ENCODE measurements around the gene RXRA. TPM values are rescaled to one million over a fixed set of nuclear protein-coding genes. Genes with fewer than 3 reads are reported as not detected.

Gene RXRA
- total and polyA plus RNA-seq, 10 of the 15 experiments (the other 5 are each of a cell fraction or from before 2014, with no cell fraction given) = 0.89 to 36.8 (median 11.1) TPM

- Histone ChIP-seq H3K27ac (ENCODE audit: control insufficient read depth, insufficient read depth) (no peak overlapping the region), H3K9ac (ENCODE audit: control insufficient read depth, insufficient read depth, low read length) (no peak overlapping the region), H3K36me3 (ENCODE audit: control insufficient read depth in 2 of 2, insufficient read depth in 2 of 2, low read length in 1 of 2) (no peaks in the 10 kb centered on the region; a peak in 2 of 4 replicates), H3K9me3 (replicated peaks; ENCODE audit: control insufficient read depth, insufficient read depth, low read length) (no peaks in the 10 kb centered on the region), H4K20me1 (ENCODE audit: control insufficient read depth, insufficient read depth) (no peaks in the 10 kb centered on the region), H3K4me1 (ENCODE audit: control insufficient read depth, insufficient read depth, low read length) (peaks cover 6% of the 10 kb centered on the region), H3K27me3 (replicated peaks in 1 of 2; ENCODE audit: control insufficient read depth in 2 of 2, insufficient read depth in 2 of 2, low read length in 1 of 2) (no peaks in the 10 kb centered on the region; a peak in 1 of 4 replicates), H3K4me2 (ENCODE audit: control insufficient read depth, insufficient read depth) (no peak overlapping the region), H3K79me2 (ENCODE audit: control insufficient read depth, insufficient read depth, low read length) (no peaks in the 10 kb centered on the region), H2AFZ (ENCODE audit: control insufficient read depth, low read depth, low read length) (no peak overlapping the region), H3K4me3 (no peak overlapping the region)
- no TSS peak for BruUV-seq (replicated peaks)
- in situ Hi-C loops (cut with MboI) (no loop called here), intact Hi-C loops (cut with micrococcal nuclease; ENCODE audit: unreplicated experiment) (no loop called here)
- ChIA-PET SMC1A (ENCODE audit: uncharacterized antibody, unreplicated experiment) (interaction anchor here (0.7 kb wide), 1 partner anchor 9 kb away, joined by 3 read pairs; no protein-coding TSS in a partner anchor), RAD21 (ENCODE audit: unreplicated experiment) (interaction anchor here (1.1 kb wide), 1 partner anchor 75 kb away, joined by 3 read pairs; no protein-coding TSS in a partner anchor), CTCF (interaction anchor here (1.0 to 1.8 kb wide), 2 partner anchors 10 to 268 kb away, joined by 5 to 6 read pairs; no protein-coding TSS in a partner anchor), POLR2A (no interaction called here)
- TF ChIP-seq POLR2A (IDR thresholded peaks at IDR 0.05; ENCODE audit: low read depth, low read length) = peak; percentile 20; the same call in 1 of the 2 replicates
- no peak for TF ChIP-seq HCFC1 (IDR thresholded peaks at IDR 0.05; ENCODE audit: low read length)
- DNase-seq (ENCODE audit: low read depth, low spot score) (no peak), FAIRE-seq (no peak), ATAC-seq (no peak)
- 86% methylated on average over 21 of the region's 23 CpGs for WGBS (ENCODE audit: insufficient coverage, insufficient replicate concordance, low lambda C conversion rate, missing lambda C conversion rate)
Measured at GRCh38 chr9:134439368-134439784, 113.1 kb downstream of the RXRA start.

- DNase-seq (ENCODE audit: low read depth, low spot score) = no peak
- no peak for FAIRE-seq
- WGBS (ENCODE audit: insufficient coverage, insufficient replicate concordance, low lambda C conversion rate, missing lambda C conversion rate) = 47% methylated on average over 13 of the region's 16 CpGs
- no peaks in the 10 kb centered on the region; the same call in 2 of the 3 replicates for H3K9me3 ChIP-seq (replicated peaks; ENCODE audit: control insufficient read depth, insufficient read depth, low read length)
- H3K36me3 ChIP-seq (ENCODE audit: control insufficient read depth in 2 of 2, insufficient read depth in 2 of 2, low read length in 1 of 2) = no peaks in the 10 kb centered on the region; a peak in 2 of 4 replicates
- ChIA-PET POLR2A (no interaction called here), SMC1A (ENCODE audit: uncharacterized antibody, unreplicated experiment) (no interaction called here), RAD21 (ENCODE audit: unreplicated experiment) (no interaction called here), CTCF (interaction anchor here (3.8 kb wide), 1 partner anchor 77 kb away, joined by 31 read pairs; no protein-coding TSS in a partner anchor)
- ATAC-seq = no peak
- H3K79me2 ChIP-seq (ENCODE audit: control insufficient read depth, insufficient read depth, low read length) = no peaks in the 10 kb centered on the region
- H3K4me3 ChIP-seq = no peak overlapping the region
- H3K4me2 ChIP-seq (ENCODE audit: control insufficient read depth, insufficient read depth) = no peak overlapping the region
- H4K20me1 ChIP-seq (ENCODE audit: control insufficient read depth, insufficient read depth) = no peaks in the 10 kb centered on the region
- H3K9ac ChIP-seq (ENCODE audit: control insufficient read depth, insufficient read depth, low read length) = no peak overlapping the region
- in situ Hi-C loops (cut with MboI) (no loop called here), intact Hi-C loops (cut with micrococcal nuclease; ENCODE audit: unreplicated experiment) (loop anchor here (5.0 kb wide), 1 partner anchor 43 kb away; no protein-coding TSS in a partner anchor)
- peaks cover 6% of the 10 kb centered on the region for H3K4me1 ChIP-seq (ENCODE audit: control insufficient read depth, insufficient read depth, low read length)
- H3K27me3 ChIP-seq (replicated peaks in 1 of 2; ENCODE audit: control insufficient read depth in 2 of 2, insufficient read depth in 2 of 2, low read length in 1 of 2) = no peaks in the 10 kb centered on the region; a peak in 1 of 4 replicates
- no peak overlapping the region for H3K27ac ChIP-seq (ENCODE audit: control insufficient read depth, insufficient read depth)
- H2AFZ ChIP-seq (ENCODE audit: control insufficient read depth, low read depth, low read length) = no peak overlapping the region
- BruUV-seq (replicated peaks) = no TSS peak
- no peak for TF ChIP-seq TAF1 (IDR thresholded peaks at IDR 0.05; ENCODE audit: borderline replicate concordance, low read depth, low read length)
- TF ChIP-seq KLF5 (IDR thresholded peaks at IDR 0.05; ENCODE audit: partially characterized antibody) = no peak
- no peak for TF ChIP-seq PAX8 (IDR thresholded peaks at IDR 0.05)
- TF ChIP-seq HDGF (IDR thresholded peaks at IDR 0.05) = no peak
- TF ChIP-seq POU2F2 (IDR thresholded peaks at IDR 0.05; ENCODE audit: borderline replicate concordance, low read depth, low read length) = no peak
- TF ChIP-seq ATF2 (IDR thresholded peaks at IDR 0.05; ENCODE audit: low read length) = no peak
- TF ChIP-seq RUNX3 (IDR thresholded peaks at IDR 0.05; ENCODE audit: low read length) = no peak
- no peak for TF ChIP-seq IKZF1 (conservative IDR thresholded peaks at IDR 0.05)
- no peak for TF ChIP-seq REST (IDR thresholded peaks at IDR 0.05; ENCODE audit: low read depth, low read length)
- TF ChIP-seq ZNF622 (IDR thresholded peaks at IDR 0.05) = no peak
- TF ChIP-seq NFIC (IDR thresholded peaks at IDR 0.05; ENCODE audit: low read depth, low read length) = no peak
- TF ChIP-seq TCF3 (IDR thresholded peaks at IDR 0.05; ENCODE audit: borderline replicate concordance, insufficient read depth, low read depth, low read length) = no peak
- TF ChIP-seq IRF4 (IDR thresholded peaks at IDR 0.05; ENCODE audit: low read depth, low read length) = no peak
Measured at GRCh38 chr9:134440636-134441226, 114.5 kb downstream of the RXRA start.

All from GM12878 (cell line).